Hematopoietic multipotent progenitor cell (in vitro differentiated cells): ENCODE data around the gene LLPH. TPM values are rescaled to one million over a fixed set of nuclear protein-coding genes. Genes with fewer than 3 reads are reported as not detected.

Experiments used
- DNase-seq, 3 donors: peaks; one replicate each; pipeline ENCODE4 v3.0.0-alpha.2; 2011 to 2015; ENCODE audit warnings: low read depth in 2 of 3, low spot score in 2 of 3
- total RNA-seq: library from RNA; depleted of rRNA; stranded (reverse); fragments of >200 nt; gene quantifications from one replicate; pipeline ENCODE4 v1.2.3, GENCODE V29; 2012

LLPH gene
- total RNA-seq, 1 donor = 1.6 TPM

DNA sequence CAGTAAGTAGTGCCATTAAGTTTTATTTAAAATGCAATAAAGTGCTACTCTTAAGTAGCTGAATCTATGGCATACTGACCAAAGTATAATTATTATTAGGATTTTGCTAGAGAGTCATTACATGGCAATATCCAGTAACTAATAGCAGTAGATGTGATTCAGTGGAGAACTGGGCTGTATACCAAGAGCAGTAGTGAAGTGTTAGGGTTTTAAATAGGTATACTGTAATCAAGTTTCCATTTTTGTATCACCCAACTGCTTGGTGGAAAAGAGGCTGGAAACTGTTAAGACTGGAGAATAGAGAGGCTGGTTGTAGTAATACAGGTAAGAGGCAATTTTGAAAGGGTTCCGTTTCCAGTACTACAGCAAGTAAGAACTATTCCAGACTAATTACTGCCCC lies 13.3 kb upstream of the LLPH start:
- no peak for DNase-seq

DNA sequence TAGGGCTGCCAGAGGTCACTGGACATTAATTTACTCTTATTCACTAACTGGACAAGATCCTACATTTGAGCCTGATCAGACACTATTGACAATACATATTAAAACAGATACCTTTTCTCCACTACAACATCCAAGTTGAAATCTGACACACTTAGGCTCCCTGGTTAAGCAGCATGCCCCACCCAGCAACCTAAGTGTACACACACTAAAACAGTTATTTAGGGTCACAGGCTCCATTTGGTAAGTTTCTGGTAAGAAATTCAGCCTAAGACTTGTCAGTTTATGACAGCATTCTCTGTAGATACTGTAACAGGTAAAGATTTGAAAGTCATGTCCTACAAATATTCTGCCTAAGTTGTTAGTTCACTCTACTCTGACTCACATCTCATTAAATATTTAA lies 12.3 kb upstream of the LLPH start:
- no peak for DNase-seq

DNA sequence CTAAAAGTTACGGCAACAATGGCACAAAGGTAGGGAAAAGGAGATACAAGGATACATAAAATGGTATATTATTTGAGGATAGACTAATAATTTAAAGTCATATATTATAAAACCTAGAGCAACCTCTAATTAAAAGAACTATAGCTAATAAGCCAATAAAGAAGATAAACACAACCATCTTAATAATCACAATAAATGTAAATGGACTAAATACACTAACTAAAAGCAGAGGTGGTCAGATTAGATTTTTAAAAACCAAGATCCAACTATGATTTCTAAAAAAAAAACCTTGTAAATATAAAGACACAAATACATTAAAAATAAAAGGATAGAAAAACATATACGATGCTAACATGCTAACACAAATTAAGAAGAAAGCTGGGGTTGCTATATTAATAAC lies 10.7 kb upstream of the LLPH start:
- DNase-seq = no peak

DNA sequence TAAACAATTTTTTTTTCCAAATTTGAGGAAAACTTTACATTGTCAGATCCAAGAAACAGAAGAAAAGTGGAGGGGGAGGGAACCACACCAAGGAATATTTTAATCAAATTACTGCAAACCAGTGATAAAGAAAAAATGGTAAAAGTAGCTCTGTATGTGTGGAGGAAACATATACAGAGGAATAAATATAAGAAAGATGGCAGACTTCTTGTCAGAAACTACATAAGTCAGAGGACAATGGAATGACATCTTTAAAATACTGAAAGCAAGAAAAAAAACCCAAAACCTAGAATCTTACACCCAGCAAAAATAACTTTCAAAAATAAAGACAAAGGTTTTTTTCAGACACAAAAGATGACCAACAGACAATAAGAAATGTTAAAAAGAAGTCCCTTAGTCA lies 10.2 kb upstream of the LLPH start:
- peak in 1 of 3 donors; percentile 69 for DNase-seq

DNA sequence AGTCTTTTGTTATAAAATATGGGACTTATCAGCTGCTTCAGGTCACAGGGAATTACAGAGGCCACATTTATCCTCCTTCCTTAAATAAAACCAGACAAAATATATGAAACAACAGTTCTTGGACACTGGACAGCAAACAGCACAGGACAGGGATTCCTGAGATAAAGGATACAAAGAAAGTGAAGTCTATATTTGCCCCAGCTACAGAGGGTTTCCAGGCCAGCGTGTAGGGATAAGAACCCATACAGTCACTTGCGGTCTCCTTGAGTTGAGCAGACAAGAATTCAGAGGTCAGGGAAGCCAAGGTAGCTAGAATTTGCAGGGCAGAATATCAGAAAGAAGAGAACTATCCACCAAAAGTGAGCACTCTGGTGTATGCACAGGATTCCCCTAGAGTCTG lies 8.8 kb upstream of the LLPH start:
- no peak for DNase-seq

DNA sequence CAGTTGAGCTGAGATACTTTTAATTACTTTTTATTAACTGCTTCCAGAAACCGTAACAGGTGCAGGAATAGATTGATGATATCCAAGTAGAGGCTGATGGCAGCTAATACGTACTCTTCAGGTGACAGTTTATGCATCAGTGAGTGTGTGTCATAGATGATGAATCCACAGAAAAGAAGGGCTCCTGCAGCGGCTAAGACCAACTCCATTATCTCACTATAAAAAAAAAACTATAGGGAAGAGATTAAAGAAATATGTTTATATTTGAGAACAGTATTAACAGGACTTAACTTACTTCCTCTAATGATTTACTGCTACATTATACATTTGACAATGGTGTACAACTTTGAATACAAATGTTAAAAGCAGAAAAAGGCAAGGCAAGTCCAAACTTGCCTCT lies 7.4 kb upstream of the LLPH start:
- DNase-seq = no peak

DNA sequence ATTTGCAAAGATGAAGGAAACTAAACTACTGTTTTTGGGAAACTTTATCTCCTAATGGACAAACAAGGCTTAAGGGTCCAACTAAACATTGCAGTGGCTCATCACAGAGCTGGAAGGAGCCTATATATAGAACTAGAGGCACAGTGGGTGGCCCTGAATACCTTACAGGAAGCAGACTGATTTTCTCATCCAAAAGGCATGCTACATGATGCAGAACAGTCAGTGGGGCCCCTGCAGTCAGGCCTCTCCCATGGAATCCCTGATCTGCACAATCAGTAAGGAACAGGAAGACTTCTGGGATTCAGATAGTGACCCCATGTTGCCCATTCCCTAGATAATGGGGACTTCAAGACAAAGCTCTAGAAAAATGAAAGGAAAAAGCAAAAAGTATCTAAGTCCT lies 1.9 kb upstream of the LLPH start:
- DNase-seq = no peak

DNA sequence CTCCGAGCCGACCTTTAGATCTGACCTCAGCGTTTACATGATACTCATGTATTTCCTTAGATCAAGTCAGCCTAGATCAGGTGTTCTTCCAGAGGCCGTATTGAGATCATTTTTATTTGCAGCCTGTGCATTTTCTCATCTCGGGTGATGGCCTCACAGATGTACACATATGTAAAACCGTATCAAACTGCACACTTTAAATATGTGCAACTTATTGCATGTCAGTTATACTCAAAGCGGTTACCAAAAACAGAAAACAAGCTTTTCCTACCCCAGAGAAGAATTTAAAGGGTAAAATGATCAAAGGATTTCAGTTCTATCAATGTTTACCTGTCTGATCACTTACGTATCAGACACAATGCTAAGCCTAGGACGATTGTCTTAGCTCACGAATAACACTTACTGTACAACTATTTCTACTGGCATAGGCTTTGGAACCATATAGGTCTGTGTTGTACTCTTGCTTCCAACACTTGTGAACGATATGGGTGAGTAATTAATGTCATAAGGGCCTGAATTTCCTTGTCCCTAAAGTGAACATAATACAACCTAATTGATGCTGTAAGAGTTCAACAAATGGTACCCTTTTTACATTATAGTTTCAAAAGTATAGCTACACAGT lies 628 bp upstream of the LLPH start:
- DNase-seq = no peak

DNA sequence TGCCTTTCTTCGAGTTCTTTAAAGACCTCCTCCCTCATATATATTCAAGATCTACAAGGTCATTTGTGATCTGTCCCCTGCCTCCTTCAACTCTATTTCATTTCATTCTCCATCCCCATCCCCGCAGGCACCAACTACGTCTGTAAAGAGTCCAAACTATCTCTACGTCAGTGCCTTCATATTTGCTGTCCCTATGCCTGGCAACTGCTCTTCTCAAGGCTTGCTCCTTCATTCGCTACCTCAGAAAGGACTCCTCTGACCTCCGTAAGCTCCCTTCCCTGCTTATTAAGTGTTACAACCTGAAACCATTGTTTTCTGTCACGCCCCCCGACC lies 650 bp downstream of the LLPH start:
- no peak for DNase-seq

DNA sequence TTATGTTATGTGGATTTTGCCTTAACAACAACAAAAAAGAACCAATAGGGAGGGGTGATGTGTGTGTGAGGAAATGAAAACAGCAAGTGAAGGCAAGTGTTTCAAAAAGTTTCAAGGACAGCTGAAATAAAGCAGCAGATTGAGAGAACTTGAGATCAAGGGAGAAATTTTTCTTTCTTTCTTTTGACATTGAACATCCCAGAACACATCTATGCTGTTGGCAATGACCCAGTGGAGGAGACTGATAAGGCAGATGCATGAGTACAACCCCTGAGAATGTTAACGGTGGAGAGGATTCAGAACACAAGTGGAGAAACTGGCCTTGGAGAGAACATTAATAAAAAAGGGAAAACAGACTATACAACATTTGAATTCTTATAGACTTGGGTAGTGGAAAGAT lies 2.9 kb downstream of the LLPH start:
- DNase-seq = no peak

DNA sequence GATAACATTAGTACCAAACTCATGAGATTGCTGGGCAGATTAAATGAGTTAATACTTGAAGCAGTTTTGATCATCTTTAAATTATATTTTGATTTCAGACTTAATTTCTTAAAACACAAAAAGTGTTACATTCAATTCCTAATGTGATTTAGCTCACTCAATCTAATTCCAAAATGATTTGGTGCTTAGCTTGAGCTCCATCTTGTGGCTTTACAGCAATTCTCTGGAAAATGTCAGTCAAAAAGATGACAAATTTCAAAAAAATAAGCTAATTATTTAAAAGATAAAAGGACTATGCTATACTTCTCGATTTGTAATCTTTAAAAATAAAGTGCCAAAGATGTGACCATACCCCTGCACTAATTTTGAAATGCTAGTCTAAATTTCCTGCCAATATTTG lies 10.1 kb downstream of the LLPH start:
- no peak for DNase-seq

DNA sequence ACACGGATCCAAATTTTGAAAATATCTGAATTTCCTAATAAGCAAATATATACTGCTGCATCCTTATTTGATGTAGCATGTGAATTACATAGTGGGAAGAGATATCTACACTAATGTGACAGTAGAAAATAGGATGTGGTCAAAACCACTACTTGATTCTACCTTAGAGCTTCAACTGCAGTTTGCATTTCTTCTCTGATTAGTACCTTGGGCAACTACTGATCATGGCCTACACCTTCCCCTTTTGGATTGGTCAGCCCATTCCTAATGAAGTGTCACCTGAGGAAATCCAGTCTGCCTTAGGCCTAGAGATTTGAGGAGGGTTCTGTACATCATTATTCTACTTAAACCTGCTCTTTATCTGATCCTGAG lies 10.7 kb downstream of the LLPH start:
- no peak for DNase-seq

DNA sequence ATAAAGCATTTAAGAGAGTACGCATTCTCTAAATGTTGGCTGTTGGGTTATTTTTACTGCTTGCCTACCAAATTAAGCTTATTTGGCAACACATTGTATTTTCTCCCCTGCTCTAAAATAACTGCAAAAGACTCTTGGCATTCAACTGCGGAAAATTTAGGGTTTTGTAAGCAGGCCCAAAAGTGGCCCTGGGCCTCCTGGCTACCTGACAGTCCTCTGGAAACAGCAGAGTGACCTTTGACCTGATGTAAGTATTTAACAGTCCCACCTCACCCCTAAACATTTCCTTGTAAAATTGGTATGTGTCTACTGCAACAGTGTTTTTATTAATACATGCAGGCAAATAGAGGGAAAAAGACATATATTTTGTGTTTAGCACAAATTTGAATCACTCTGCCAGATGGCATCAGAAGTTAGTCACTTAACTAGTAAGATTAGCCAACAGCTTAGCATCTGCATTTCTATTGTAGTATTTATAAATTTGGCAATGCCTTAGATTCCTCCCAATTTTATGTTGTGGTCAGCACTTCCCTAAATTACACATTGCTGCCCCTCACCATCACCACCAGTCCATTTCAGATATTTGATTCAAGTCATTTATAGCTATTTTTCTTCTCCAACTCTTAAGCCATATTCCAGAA lies 11.2 kb downstream of the LLPH start:
- no peak for DNase-seq

DNA sequence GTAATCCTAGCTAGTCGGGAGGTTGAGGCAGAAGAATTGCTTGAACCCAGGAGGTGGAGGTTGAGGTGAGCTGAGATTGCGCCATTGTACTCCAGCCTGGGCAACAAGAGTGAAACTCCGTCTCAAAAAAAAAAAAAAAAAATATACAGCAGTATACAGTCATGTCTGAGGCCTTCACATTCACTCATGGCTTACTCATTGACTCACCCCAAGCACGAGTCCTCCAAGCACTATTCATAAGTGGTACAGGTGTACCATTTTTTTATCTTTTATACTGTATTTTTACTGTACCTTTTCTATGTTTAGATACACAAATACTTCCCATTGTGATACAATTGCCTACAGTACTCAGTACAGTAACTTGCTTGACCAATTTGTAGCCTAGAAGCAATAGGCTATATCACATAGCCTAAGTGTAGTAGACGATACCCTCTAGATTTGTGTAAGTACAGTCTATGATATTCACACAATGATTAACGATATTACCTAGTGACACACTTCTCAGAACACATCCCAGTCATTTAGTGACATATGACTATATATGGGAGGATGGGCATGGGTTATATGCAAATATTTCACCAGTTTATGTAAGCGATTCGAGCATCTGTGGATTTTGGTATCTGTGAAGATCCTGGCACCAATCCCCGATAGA lies 12.2 kb downstream of the LLPH start:
- no peak for DNase-seq

DNA sequence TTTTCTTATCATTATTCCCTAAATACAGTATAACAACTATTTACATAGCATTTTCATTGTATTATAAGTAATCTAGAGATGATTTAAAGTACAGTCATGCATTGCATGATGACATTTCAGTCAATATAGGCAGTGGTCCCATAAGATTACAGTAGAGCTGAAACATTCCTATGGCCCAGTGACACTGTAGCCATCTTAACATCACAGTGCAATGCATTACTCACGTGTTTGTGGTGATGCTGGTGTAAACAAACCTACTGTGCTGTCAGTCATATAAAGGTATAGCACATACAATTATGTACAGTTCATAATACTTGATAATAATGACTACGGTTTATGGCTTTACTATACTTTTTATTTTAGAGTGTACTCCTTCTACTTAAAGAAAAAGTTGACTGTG lies 13.3 kb downstream of the LLPH start:
- no peak for DNase-seq

DNA sequence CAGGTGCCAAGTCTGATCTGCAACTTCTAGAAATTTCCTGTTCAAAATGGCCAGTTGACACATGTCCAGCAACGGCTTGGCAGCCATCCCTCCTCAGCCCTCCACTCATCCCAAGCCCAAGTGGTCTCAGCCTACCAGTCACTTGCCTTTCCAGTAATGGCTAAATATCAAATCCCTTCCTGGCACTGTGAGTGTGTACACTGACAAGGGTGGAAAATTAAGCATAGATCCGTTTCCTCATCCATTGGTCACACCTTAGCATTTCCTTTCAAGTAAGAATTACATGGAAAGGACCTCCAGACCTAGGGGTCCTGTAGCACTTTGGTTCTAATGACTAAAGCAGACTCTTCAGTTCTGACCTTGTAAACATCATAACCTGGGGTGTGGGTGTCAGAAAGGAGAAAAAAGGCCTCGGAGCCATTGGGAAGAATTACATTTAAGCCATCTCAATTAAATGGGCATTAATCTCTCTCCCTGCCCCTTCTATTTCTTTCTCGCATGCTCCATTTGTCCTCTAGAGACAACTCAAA lies 15.4 kb downstream of the LLPH start:
- DNase-seq = no peak

DNA sequence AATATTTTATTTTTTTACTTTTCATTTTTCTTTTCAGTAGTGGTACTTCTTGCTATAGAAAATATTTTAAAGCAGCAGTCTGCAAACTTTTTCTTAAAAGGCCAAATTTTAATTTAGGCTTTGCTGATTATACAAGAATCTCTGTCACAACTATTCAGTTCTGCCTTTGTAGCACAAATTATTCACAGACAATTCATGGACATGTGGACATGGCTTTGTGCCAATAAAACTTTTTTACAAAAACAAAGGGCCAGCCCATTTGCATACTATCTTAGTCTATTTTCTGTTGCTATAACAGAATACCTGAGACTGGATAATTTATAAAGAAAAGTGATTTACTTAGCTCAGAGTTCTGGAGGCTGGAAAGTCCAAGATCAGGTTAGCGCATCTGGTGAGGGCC lies 17.1 kb downstream of the LLPH start:
- no peak for DNase-seq

DNA sequence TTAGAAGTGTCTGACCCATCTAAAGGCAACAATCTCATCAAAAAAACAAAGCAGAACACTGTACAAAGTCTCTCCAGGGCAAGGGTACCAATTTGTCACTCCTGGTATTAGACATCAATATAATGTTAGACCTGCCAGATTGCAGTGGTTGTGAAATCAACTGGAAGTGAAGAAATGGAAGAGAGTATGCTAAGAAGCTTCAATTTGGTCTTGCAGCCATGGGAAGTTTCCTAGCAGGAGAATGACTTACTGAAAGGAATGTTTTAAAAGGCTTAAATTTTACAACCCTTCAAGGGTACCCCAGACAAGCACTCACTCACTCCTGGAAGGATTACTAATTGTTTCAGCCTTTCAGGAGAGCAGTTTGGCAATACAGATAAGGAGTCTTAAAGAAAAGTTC lies 18.9 kb downstream of the LLPH start:
- DNase-seq = no peak

DNA sequence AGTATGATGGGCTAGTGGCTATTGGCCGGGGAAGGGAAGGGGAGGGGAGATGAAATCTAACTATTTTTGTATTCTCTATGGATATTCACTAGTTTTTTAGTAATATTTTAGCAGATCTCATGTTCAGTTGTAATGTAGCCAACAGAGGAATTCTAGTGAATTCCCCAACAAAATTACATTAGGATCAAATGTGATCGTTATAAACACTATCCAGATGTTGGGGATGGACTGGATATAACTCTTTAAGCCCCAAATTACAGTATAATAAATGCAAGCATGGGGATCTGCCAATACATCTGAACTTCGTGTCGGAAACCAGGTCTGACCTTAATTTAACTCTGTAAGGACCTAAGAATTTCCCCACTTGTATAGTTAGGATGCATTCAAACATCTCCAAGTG lies 21.5 kb downstream of the LLPH start:
- DNase-seq = no peak

DNA sequence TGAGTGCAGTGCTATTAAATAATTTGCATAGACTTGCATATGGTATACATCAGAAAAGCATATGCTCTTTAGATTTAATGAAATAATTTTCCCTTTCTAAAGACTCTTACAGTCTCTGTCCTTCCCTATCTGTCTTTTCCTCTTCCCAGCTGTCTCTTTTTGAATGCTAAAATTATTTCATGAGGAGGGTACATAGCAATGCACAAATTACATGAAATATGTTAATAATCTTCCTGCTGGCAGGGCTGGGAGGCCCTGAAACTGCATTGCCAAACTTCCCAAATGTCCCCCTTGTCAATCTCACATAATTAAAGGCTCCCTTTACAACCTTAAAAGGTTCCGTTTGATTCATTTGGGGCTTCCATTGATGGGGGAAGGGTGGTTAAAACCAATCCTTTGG lies 22.2 kb downstream of the LLPH start:
- no peak for DNase-seq

DNA sequence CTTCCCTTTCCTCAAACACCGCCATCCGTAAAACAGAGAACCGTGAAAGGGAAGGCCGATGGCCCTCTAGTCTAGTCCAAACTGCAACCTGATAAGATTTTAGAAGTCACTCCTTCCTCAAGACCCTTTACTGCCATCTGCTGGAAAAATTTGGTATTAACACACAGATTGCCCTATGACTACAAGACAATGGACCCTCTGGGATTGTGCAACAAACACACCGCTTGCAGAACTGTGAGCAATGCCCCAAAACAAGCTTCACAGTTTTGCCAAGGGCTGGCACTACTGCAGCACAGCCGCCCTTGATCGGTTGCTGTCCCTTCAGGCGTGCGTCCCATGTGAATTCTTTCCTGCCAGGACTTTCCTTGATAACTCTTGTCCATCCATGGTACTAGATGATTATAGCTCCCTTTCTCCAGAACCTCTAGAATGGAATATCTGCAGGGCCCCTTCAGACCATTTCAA lies 23.1 kb downstream of the LLPH start:
- peak; percentile 49 to 95 (median 86) for DNase-seq
